Small intestine (tissue), 7 donors: ENCODE results near the gene KCTD10. TPM values are rescaled to one million over a fixed set of nuclear protein-coding genes. Genes with fewer than 3 reads are reported as not detected.
"Not testable (repeated sequence)": the region's sequence is repeated elsewhere in the genome, so short reads cannot be mapped to it uniquely, and the experiment has no call there.

Source experiments
- DNase-seq, 2 donors: peaks; one replicate each; pipeline versions ENCODE4 v3.0.0 to v3.0.0-alpha.2; 2013
- FAIRE-seq: peaks from 2 replicates; lab custom pipeline; 2012; peaks lifted over from hg19 to GRCh38; lab: Jason Lieb, UNC
- H3K27ac ChIP-seq, 3 donors: one replicate each; pipeline ENCODE4 v1.5.1; 2013; ENCODE audit warnings: low read length in 2 of 3, mild to moderate bottlenecking in 2 of 3, control low read depth in 1 of 3, inconsistent platforms in 1 of 3, low read depth in 1 of 3, moderate library complexity in 1 of 3
- H3K27me3 ChIP-seq, 3 donors: one replicate each; pipeline ENCODE4 v1.6.1; 2013; ENCODE audit warnings: low read length in 3 of 3, inconsistent platforms in 1 of 3; ENCODE audit not compliant: control insufficient read depth in 3 of 3, insufficient read depth in 3 of 3
- H3K36me3 ChIP-seq, 3 donors: one replicate each; pipeline ENCODE4 v1.6.1; 2013; ENCODE audit warnings: low read length in 3 of 3, inconsistent platforms in 1 of 3, low read depth in 1 of 3, mild to moderate bottlenecking in 1 of 3, moderate library complexity in 1 of 3; ENCODE audit not compliant: control insufficient read depth in 3 of 3, insufficient read depth in 2 of 3
- H3K4me1 ChIP-seq, 3 donors: one replicate each; pipeline ENCODE4 v1.6.1; 2013; ENCODE audit warnings: low read length in 2 of 3, inconsistent platforms in 1 of 3, low read depth in 1 of 3, mild to moderate bottlenecking in 1 of 3, moderate library complexity in 1 of 3; ENCODE audit not compliant: control insufficient read depth in 3 of 3, insufficient read depth in 2 of 3
- H3K4me3 ChIP-seq, 3 donors: one replicate each; pipeline ENCODE4 v1.5.1; 2013; ENCODE audit warnings: low read length in 3 of 3, control low read depth in 1 of 3, inconsistent platforms in 1 of 3, low read depth in 1 of 3, mild to moderate bottlenecking in 1 of 3, moderate library complexity in 1 of 3
- H3K9me3 ChIP-seq, 2 donors: one replicate each; pipeline ENCODE4 v1.6.1; 2013; ENCODE audit warnings: low read depth in 1 of 2, low read length in 1 of 2; ENCODE audit not compliant: control insufficient read depth in 2 of 2, insufficient read depth in 1 of 2
- WGBS, 3 donors: extraction: QIAGEN DNeasy Blood & Tissue Kit; methylation state at CpG; one replicate each; pipeline ENCODE4 v1.1.7; 2013; 5-methylcytosine and 5-hydroxymethylcytosine counted together
- polyA plus RNA-seq, 4 donors: library from polyadenylated mRNA; stranded (reverse) in 3 of 4; unstranded in 1 of 4; fragments of 200-250 nt in 3 of 4; fragments of 120-200 nt in 1 of 4; gene quantifications; one replicate each; pipeline versions ENCODE4 v1.2.1 to v1.2.3, GENCODE V29; 2013
- donor health status: healthy with polysubstance abuse.
- donor health status: control.
- donor health status: control.
- donor health status: Bipolar disorder and iron deficiency.
- donor health status: healthy.

The KCTD10 gene
- polyA plus RNA-seq, 4 donors: 14.3 to 28.4 (median 19.0) TPM

- H3K9me3 ChIP-seq: no peaks in the 10 kb centered on the region
- no peaks in the 10 kb centered on the region for H3K27me3 ChIP-seq
- WGBS, 3 donors: 64 to 79% (median 76%) methylated on average over 5 of the region's 5 CpGs
- peaks cover 9 to 46% (median 11%) of the 10 kb centered on the region in 3 donors for H3K36me3 ChIP-seq
- H3K27ac ChIP-seq: no peak overlapping the region
- DNase-seq (no peak), FAIRE-seq (no peak)
- H3K4me3 ChIP-seq: no peak overlapping the region
- no peaks in the 10 kb centered on the region for H3K4me1 ChIP-seq
These were observed 28.8 kb downstream of the KCTD10 start for GRCh38 chr12:109448272-109448671.

- Histone ChIP-seq H3K36me3 (peaks cover 8 to 42% (median 9%) of the 10 kb centered on the region in 3 donors), H3K4me3 (no peak overlapping the region), H3K4me1 (no peaks in the 10 kb centered on the region), H3K9me3 (no peaks in the 10 kb centered on the region), H3K27me3 (no peaks in the 10 kb centered on the region), H3K27ac (peak overlapping the region in 1 of 3 donors; percentile 28)
- no peak for FAIRE-seq
- whole genome bisulfite sequencing, 3 donors: 80 to 93% (median 90%) methylated on average over 9 of the region's 9 CpGs
- no peak for DNase-seq
These were observed 29.6 kb downstream of the KCTD10 start for GRCh38 chr12:109447482-109447881.

- H3K4me1 ChIP-seq: no peaks in the 10 kb centered on the region
- 86 to 94% (median 93%) methylated on average over 8 of the region's 8 CpGs for WGBS, 3 donors
- H3K36me3 ChIP-seq: peaks cover 8 to 39% (median 9%) of the 10 kb centered on the region in 3 donors
- peak overlapping the region in 1 of 3 donors; percentile 28 for H3K27ac ChIP-seq
- no peaks in the 10 kb centered on the region for H3K27me3 ChIP-seq
- no peaks in the 10 kb centered on the region for H3K9me3 ChIP-seq
- no peak overlapping the region for H3K4me3 ChIP-seq
- no peak for DNase-seq
- no peak for FAIRE-seq
These were observed 30.2 kb downstream of the KCTD10 start for GRCh38 chr12:109446869-109447268.

- Histone ChIP-seq H3K27ac (no peak overlapping the region), H3K27me3 (no peaks in the 10 kb centered on the region), H3K4me3 (no peak overlapping the region), H3K4me1 (no peaks in the 10 kb centered on the region), H3K9me3 (no peaks in the 10 kb centered on the region), H3K36me3 (peaks cover 2 to 25% (median 8%) of the 10 kb centered on the region in 3 donors)
- FAIRE-seq: no peak
- 82 to 95% (median 86%) methylated on average over 2 of the region's 2 CpGs for WGBS, 3 donors
- DNase-seq: no peak
These were observed 31.9 kb downstream of the KCTD10 start for GRCh38 chr12:109445191-109445609.

GRCh38 chr12:109444259-109444658 lies 32.8 kb downstream of the KCTD10 start:
- Histone ChIP-seq H3K27ac (no peak overlapping the region), H3K4me1 (no peaks in the 10 kb centered on the region), H3K9me3 (no peaks in the 10 kb centered on the region), H3K4me3 (no peak overlapping the region), H3K27me3 (no peaks in the 10 kb centered on the region), H3K36me3 (peaks cover 2 to 20% (median 8%) of the 10 kb centered on the region in 3 donors)
- WGBS, 3 donors: 66 to 77% (median 73%) methylated on average over 6 of the region's 6 CpGs
- DNase-seq (no peak), FAIRE-seq (no peak)

- Histone ChIP-seq H3K4me1 (no peaks in the 10 kb centered on the region), H3K9me3 (no peaks in the 10 kb centered on the region), H3K36me3 (peaks cover 2 to 20% (median 8%) of the 10 kb centered on the region in 3 donors), H3K27me3 (no peaks in the 10 kb centered on the region), H3K27ac (no peak overlapping the region), H3K4me3 (no peak overlapping the region)
- FAIRE-seq (no peak), DNase-seq (no peak)
- WGBS, 3 donors: 75 to 81% (median 80%) methylated on average over 5 of the region's 5 CpGs
These were observed 33.3 kb downstream of the KCTD10 start for GRCh38 chr12:109443794-109444193.

GRCh38 chr12:109440851-109441490 lies 36.1 kb downstream of the KCTD10 start:
- FAIRE-seq (no peak), DNase-seq (peak in 1 of 2 donors; percentile 10)
- Histone ChIP-seq H3K27me3 (no peaks in the 10 kb centered on the region), H3K27ac (no peak overlapping the region), H3K36me3 (peaks cover 0 to 5% (median 0%) of the 10 kb centered on the region in 3 donors), H3K4me3 (no peak overlapping the region), H3K4me1 (no peaks in the 10 kb centered on the region), H3K9me3 (no peaks in the 10 kb centered on the region)
- 55 to 66% (median 56%) methylated on average over 9 of the region's 9 CpGs for WGBS, 3 donors

GRCh38 chr12:109439951-109440350 lies 37.1 kb downstream of the KCTD10 start:
- H3K36me3 ChIP-seq: not testable (repeated sequence)

More at GRCh38 chr12:109439951-109440350, 37.1 kb downstream of the KCTD10 start:
- FAIRE-seq, H3K4me3 ChIP-seq, H3K4me1 ChIP-seq, H3K9me3 ChIP-seq, DNase-seq, H3K27ac ChIP-seq, H3K27me3 ChIP-seq: not testable (repeated sequence)
- WGBS, 3 donors: 93 to 98% (median 94%) methylated on average over 13 of the region's 13 CpGs
